Activated naive CD4-positive, alpha-beta T cell treated with anti-CD3 and anti-CD28 coated beads, Interleukin-2, amount 10 ng/mL, durations not matched to agents 7 days and 5 days (primary cell): ENCODE data around the gene WDR37.

Experiments used
- CTCF ChIA-PET: fragments of 350-600 bp; sonication (Branson Sonifier 250); formaldehyde crosslinking; loops from one replicate; lab custom pipeline; 2021; ENCODE audit warnings: antibody characterized with exemption; lab: Charles Lee
- DNase-seq: peaks from one replicate; pipeline ENCODE4 v3.0.0-alpha.2; 2020
- H3K27ac Mint-ChIP-seq: one replicate; pipeline ENCODE4 v1.8.0; 2021; ENCODE audit warnings: mild to moderate bottlenecking, moderate library complexity, mixed read lengths
- H3K27me3 Mint-ChIP-seq: one replicate; pipeline ENCODE4 v1.8.0; 2021; ENCODE audit warnings: mild to moderate bottlenecking, mixed read lengths
- H3K36me3 Mint-ChIP-seq: one replicate; pipeline ENCODE4 v1.8.0; 2021; ENCODE audit warnings: mixed read lengths
- H3K4me1 Mint-ChIP-seq: one replicate; pipeline ENCODE4 v1.8.0; 2021; ENCODE audit warnings: mixed read lengths
- H3K4me3 Mint-ChIP-seq: one replicate; pipeline ENCODE4 v1.8.0; 2021; ENCODE audit warnings: mild to moderate bottlenecking, moderate library complexity, mixed read lengths
- H3K9me3 Mint-ChIP-seq: one replicate; pipeline ENCODE4 v1.8.0; 2021; ENCODE audit warnings: mixed read lengths

Gene WDR37

GRCh38 chr10:1162481-1163203 lies 106.5 kb downstream of the WDR37 start:
- CTCF ChIA-PET = interaction anchor here (1.1 kb wide), 1 partner anchor 11 kb away, joined by 3 read pairs; no protein-coding TSS in a partner anchor
- H3K9me3 Mint-ChIP-seq = no peaks in the 10 kb centered on the region
- H3K27me3 Mint-ChIP-seq = peaks cover 24% of the 10 kb centered on the region
- no peak overlapping the region for H3K4me3 Mint-ChIP-seq
- H3K36me3 Mint-ChIP-seq = no peaks in the 10 kb centered on the region
- DNase-seq = no peak
- no peaks in the 10 kb centered on the region for H3K4me1 Mint-ChIP-seq
- H3K27ac Mint-ChIP-seq = no peak overlapping the region

- no peak overlapping the region for H3K4me3 Mint-ChIP-seq
- H3K27me3 Mint-ChIP-seq = peaks cover 19% of the 10 kb centered on the region
- H3K4me1 Mint-ChIP-seq = no peaks in the 10 kb centered on the region
- DNase-seq = no peak
- CTCF ChIA-PET = interaction anchor here (1.1 kb wide), 1 partner anchor 11 kb away, joined by 3 read pairs; no protein-coding TSS in a partner anchor
- H3K36me3 Mint-ChIP-seq = no peaks in the 10 kb centered on the region
- no peaks in the 10 kb centered on the region for H3K9me3 Mint-ChIP-seq
- no peak overlapping the region for H3K27ac Mint-ChIP-seq
Observed at GRCh38 chr10:1163204-1163660, 107.0 kb downstream of the WDR37 start.

GRCh38 chr10:1163831-1164230 lies 107.6 kb downstream of the WDR37 start:
- H3K4me3 Mint-ChIP-seq = no peak overlapping the region
- DNase-seq = no peak
- no peaks in the 10 kb centered on the region for H3K9me3 Mint-ChIP-seq
- H3K36me3 Mint-ChIP-seq = no peaks in the 10 kb centered on the region
- CTCF ChIA-PET = no interaction called here
- H3K27ac Mint-ChIP-seq = no peak overlapping the region
- H3K27me3 Mint-ChIP-seq = peaks cover 16% of the 10 kb centered on the region
- no peaks in the 10 kb centered on the region for H3K4me1 Mint-ChIP-seq

GRCh38 chr10:1166101-1166827 lies 110.1 kb downstream of the WDR37 start:
- Mint-ChIP-seq H3K4me3 (no peak overlapping the region), H3K36me3 (no peaks in the 10 kb centered on the region)

GRCh38 chr10:1166828-1167275 lies 110.7 kb downstream of the WDR37 start:
- Mint-ChIP-seq H3K27me3 (peaks cover 20% of the 10 kb centered on the region), H3K27ac (no peak overlapping the region), H3K4me3 (no peak overlapping the region), H3K4me1 (no peaks in the 10 kb centered on the region), H3K36me3 (no peaks in the 10 kb centered on the region), H3K9me3 (no peaks in the 10 kb centered on the region)
- DNase-seq = no peak
- CTCF ChIA-PET = no interaction called here

More at GRCh38 chr10:1166101-1166827, 110.1 kb downstream of the WDR37 start:
- CTCF ChIA-PET = no interaction called here
- Mint-ChIP-seq H3K9me3 (no peaks in the 10 kb centered on the region), H3K27ac (no peak overlapping the region), H3K4me1 (no peaks in the 10 kb centered on the region), H3K27me3 (peaks cover 16% of the 10 kb centered on the region)
- no peak for DNase-seq

- Mint-ChIP-seq H3K4me3 (no peak overlapping the region), H3K27ac (no peak overlapping the region), H3K36me3 (no peaks in the 10 kb centered on the region), H3K4me1 (no peaks in the 10 kb centered on the region), H3K9me3 (no peaks in the 10 kb centered on the region), H3K27me3 (peaks cover 16% of the 10 kb centered on the region)
- CTCF ChIA-PET = no interaction called here
- DNase-seq = no peak
Observed at GRCh38 chr10:1168763-1169162, 112.6 kb downstream of the WDR37 start.

GRCh38 chr10:1169186-1169885 lies 113.2 kb downstream of the WDR37 start:
- Mint-ChIP-seq H3K4me1 (no peaks in the 10 kb centered on the region), H3K27me3 (peaks cover 21% of the 10 kb centered on the region), H3K4me3 (no peak overlapping the region), H3K9me3 (no peaks in the 10 kb centered on the region), H3K36me3 (no peaks in the 10 kb centered on the region), H3K27ac (no peak overlapping the region)
- no peak for DNase-seq
- CTCF ChIA-PET = no interaction called here

GRCh38 chr10:1169981-1170866 lies 114.0 kb downstream of the WDR37 start:
- CTCF ChIA-PET = no interaction called here
- Mint-ChIP-seq H3K36me3 (no peaks in the 10 kb centered on the region), H3K4me3 (no peak overlapping the region), H3K9me3 (no peaks in the 10 kb centered on the region), H3K4me1 (no peaks in the 10 kb centered on the region), H3K27ac (no peak overlapping the region), H3K27me3 (peaks cover 21% of the 10 kb centered on the region)
- DNase-seq = no peak

GRCh38 chr10:1170867-1171180 lies 114.6 kb downstream of the WDR37 start:
- Mint-ChIP-seq H3K36me3 (no peaks in the 10 kb centered on the region), H3K27ac (no peak overlapping the region), H3K27me3 (peaks cover 21% of the 10 kb centered on the region), H3K4me3 (no peak overlapping the region), H3K4me1 (no peaks in the 10 kb centered on the region), H3K9me3 (no peaks in the 10 kb centered on the region)
- CTCF ChIA-PET = no interaction called here
- no peak for DNase-seq

GRCh38 chr10:1171182-1171581 lies 115.0 kb downstream of the WDR37 start:
- Mint-ChIP-seq H3K36me3 (no peaks in the 10 kb centered on the region), H3K4me3 (no peak overlapping the region), H3K9me3 (no peaks in the 10 kb centered on the region), H3K27me3 (peaks cover 21% of the 10 kb centered on the region), H3K27ac (no peak overlapping the region), H3K4me1 (no peaks in the 10 kb centered on the region)
- DNase-seq = no peak
- CTCF ChIA-PET = no interaction called here

- CTCF ChIA-PET = no interaction called here
- Mint-ChIP-seq H3K9me3 (no peaks in the 10 kb centered on the region), H3K27me3 (peaks cover 21% of the 10 kb centered on the region), H3K36me3 (no peaks in the 10 kb centered on the region), H3K27ac (no peak overlapping the region), H3K4me3 (no peak overlapping the region), H3K4me1 (no peaks in the 10 kb centered on the region)
- DNase-seq = no peak
Observed at GRCh38 chr10:1171586-1171985, 115.4 kb downstream of the WDR37 start.

GRCh38 chr10:1172256-1172984 lies 116.2 kb downstream of the WDR37 start:
- no peaks in the 10 kb centered on the region for H3K36me3 Mint-ChIP-seq
- H3K4me1 Mint-ChIP-seq = no peaks in the 10 kb centered on the region
- CTCF ChIA-PET = no interaction called here
- no peak overlapping the region for H3K4me3 Mint-ChIP-seq
- peaks cover 21% of the 10 kb centered on the region for H3K27me3 Mint-ChIP-seq
- no peak overlapping the region for H3K27ac Mint-ChIP-seq
- H3K9me3 Mint-ChIP-seq = no peaks in the 10 kb centered on the region
- no peak for DNase-seq

- Mint-ChIP-seq H3K36me3 (no peaks in the 10 kb centered on the region), H3K9me3 (no peaks in the 10 kb centered on the region), H3K4me3 (no peak overlapping the region), H3K27ac (no peak overlapping the region), H3K4me1 (no peaks in the 10 kb centered on the region), H3K27me3 (peaks cover 21% of the 10 kb centered on the region)
- DNase-seq = no peak
- CTCF ChIA-PET = no interaction called here
Observed at GRCh38 chr10:1173091-1173490, 116.9 kb downstream of the WDR37 start.
